Colon (tissue), 2 donors: Measurements from ENCODE around the gene SERPINF2.
"Not testable (repeated sequence)": the region's sequence is repeated elsewhere in the genome, so short reads cannot be mapped to it uniquely, and the experiment has no call there.

Experiments
- FAIRE-seq: peaks from 2 replicates; lab custom pipeline; 2012; peaks lifted over from hg19 to GRCh38; lab: Jason Lieb, UNC
- donor health status: control.
- donor health status: control.

The SERPINF2 gene

GRCh38 chr17:1716076-1716911 lies 26.4 kb upstream of the SERPINF2 start:
- peak; percentile 43 for FAIRE-seq

GRCh38 chr17:1716912-1717695 lies 25.6 kb upstream of the SERPINF2 start:
- no peak for FAIRE-seq

- no peak for FAIRE-seq
Measured at GRCh38 chr17:1718362-1719165, 24.1 kb upstream of the SERPINF2 start.

- no peak for FAIRE-seq
Measured at GRCh38 chr17:1720856-1721386, 21.8 kb upstream of the SERPINF2 start.

GRCh38 chr17:1722022-1722421 lies 20.6 kb upstream of the SERPINF2 start:
- FAIRE-seq = not testable (repeated sequence)

- no peak for FAIRE-seq
Measured at GRCh38 chr17:1724351-1724868, 18.3 kb upstream of the SERPINF2 start, which contains the start of gene WDR81. TSS of gene WDR81 (plus strand) at chr17:1724704. CDS start at chr17:1724960, 256 bp downstream.

GRCh38 chr17:1724869-1725641 lies 17.6 kb upstream of the SERPINF2 start:
- FAIRE-seq = no peak

GRCh38 chr17:1725642-1726511 lies 16.8 kb upstream of the SERPINF2 start:
- no peak for FAIRE-seq

- no peak for FAIRE-seq
Measured at GRCh38 chr17:1726626-1727257, 15.9 kb upstream of the SERPINF2 start.

- no peak for FAIRE-seq
Measured at GRCh38 chr17:1727258-1727789, 15.3 kb upstream of the SERPINF2 start.

GRCh38 chr17:1727876-1728630 lies 14.6 kb upstream of the SERPINF2 start:
- no peak for FAIRE-seq

GRCh38 chr17:1729966-1730325 lies 12.7 kb upstream of the SERPINF2 start:
- no peak for FAIRE-seq

GRCh38 chr17:1730326-1731193 lies 12.1 kb upstream of the SERPINF2 start:
- FAIRE-seq = no peak

GRCh38 chr17:1731194-1731506 lies 11.5 kb upstream of the SERPINF2 start:
- FAIRE-seq = no peak

- no peak for FAIRE-seq
Measured at GRCh38 chr17:1732241-1732832, 10.3 kb upstream of the SERPINF2 start.

- no peak for FAIRE-seq
Measured at GRCh38 chr17:1732833-1733321, 9.8 kb upstream of the SERPINF2 start.

GRCh38 chr17:1733759-1734158 lies 8.9 kb upstream of the SERPINF2 start:
- no peak for FAIRE-seq
